Gastroesophageal sphincter (tissue), 3 donors: ENCODE results near the gene KCNC3.

Experiments
- EP300 ChIP-seq: sonication (generic); formaldehyde crosslinking; IDR thresholded peaks from one replicate; pipeline ENCODE4 v1.6.1; 2017; ENCODE audit warnings: antibody characterized with exemption, mild to moderate bottlenecking
- POLR2A ChIP-seq, 2 donors: fragments of 450-650 bp; IDR thresholded peaks; one replicate each; pipeline ENCODE4 v1.6.1; 2017; ENCODE audit warnings: antibody characterized with exemption in 2 of 2, mild to moderate bottlenecking in 2 of 2, moderate library complexity in 1 of 2
- TF ChIP-seq, protein P1 (sequence below), 4 experiments: fragments of 200-600 bp in 2 of 4; fragments of 450-650 bp in 2 of 4; sonication (generic) in 1 of 4; IDR thresholded peaks; one replicate each; pipeline ENCODE4 v1.5.1; 2017 to 2019; ENCODE audit warnings: antibody characterized with exemption in 4 of 4, mild to moderate bottlenecking in 2 of 4, moderate library complexity in 2 of 4

GRCh38 chr19:50323782-50324133 lies 5.4 kb downstream of the KCNC3 start:
- TF ChIP-seq EP300 (no peak), POLR2A (IDR thresholded peaks at IDR 0.05) (no peak)
- TF ChIP-seq, protein P1, sequence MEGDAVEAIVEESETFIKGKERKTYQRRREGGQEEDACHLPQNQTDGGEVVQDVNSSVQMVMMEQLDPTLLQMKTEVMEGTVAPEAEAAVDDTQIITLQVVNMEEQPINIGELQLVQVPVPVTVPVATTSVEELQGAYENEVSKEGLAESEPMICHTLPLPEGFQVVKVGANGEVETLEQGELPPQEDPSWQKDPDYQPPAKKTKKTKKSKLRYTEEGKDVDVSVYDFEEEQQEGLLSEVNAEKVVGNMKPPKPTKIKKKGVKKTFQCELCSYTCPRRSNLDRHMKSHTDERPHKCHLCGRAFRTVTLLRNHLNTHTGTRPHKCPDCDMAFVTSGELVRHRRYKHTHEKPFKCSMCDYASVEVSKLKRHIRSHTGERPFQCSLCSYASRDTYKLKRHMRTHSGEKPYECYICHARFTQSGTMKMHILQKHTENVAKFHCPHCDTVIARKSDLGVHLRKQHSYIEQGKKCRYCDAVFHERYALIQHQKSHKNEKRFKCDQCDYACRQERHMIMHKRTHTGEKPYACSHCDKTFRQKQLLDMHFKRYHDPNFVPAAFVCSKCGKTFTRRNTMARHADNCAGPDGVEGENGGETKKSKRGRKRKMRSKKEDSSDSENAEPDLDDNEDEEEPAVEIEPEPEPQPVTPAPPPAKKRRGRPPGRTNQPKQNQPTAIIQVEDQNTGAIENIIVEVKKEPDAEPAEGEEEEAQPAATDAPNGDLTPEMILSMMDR (IDR thresholded peaks at IDR 0.05), result no peak
